GM12878 (cell line): ENCODE measurements around the gene PLPPR2.

Source experiments
- CTCF ChIP-seq, 3 experiments: IDR thresholded peaks in 2 of 3; conservative IDR thresholded peaks in 1 of 3; 2 replicates each; pipeline ENCODE4 v1.5.1; 2011; ENCODE audit warnings: low read depth in 3 of 3, low read length in 3 of 3, mild to moderate bottlenecking in 3 of 3, control low read depth in 2 of 3, moderate library complexity in 2 of 3, inconsistent platforms in 1 of 3, mixed read lengths in 1 of 3; ENCODE audit not compliant: control insufficient read depth in 2 of 3, insufficient read depth in 1 of 3; ENCODE audit errors: extremely low read depth in 1 of 3
- EP300 ChIP-seq, 2 experiments: fragments of 150-350 bp in 1 of 2; IDR thresholded peaks; 2 replicates each; pipeline ENCODE4 v1.6.1; 2011 to 2012; ENCODE audit warnings: low read depth in 2 of 2, low read length in 2 of 2, borderline replicate concordance in 1 of 2, improper control_type of control experiment in 1 of 2, inconsistent platforms in 1 of 2; ENCODE audit not compliant: control insufficient read depth in 1 of 2
- NR2C2 ChIP-seq: IDR thresholded peaks from 2 replicates; pipeline ENCODE4 v1.6.1; 2011; ENCODE audit warnings: borderline replicate concordance, low read depth; ENCODE audit not compliant: control insufficient read depth, insufficient read length
- POLR2A ChIP-seq: IDR thresholded peaks from 2 replicates; pipeline ENCODE4 v1.6.1; 2011; ENCODE audit warnings: low read depth, mild to moderate bottlenecking, low read length
- POLR2AphosphoS2 ChIP-seq: IDR thresholded peaks from 2 replicates; pipeline ENCODE4 v1.6.1; 2011; ENCODE audit warnings: low read depth, mild to moderate bottlenecking, low read length, improper control_type of control experiment, moderate library complexity
- POLR2AphosphoS5 ChIP-seq: IDR thresholded peaks from 2 replicates; pipeline ENCODE4 v1.6.1; 2011; ENCODE audit warnings: mild to moderate bottlenecking, low read length, inconsistent platforms
- RELA ChIP-seq: fragments of 450-650 bp; IDR thresholded peaks from 2 replicates; pipeline ENCODE4 v1.8.0; 2014; ENCODE audit warnings: borderline replicate concordance; ENCODE audit not compliant: partially characterized antibody
- ZBTB33 ChIP-seq: fragments of 450-650 bp; IDR thresholded peaks from 2 replicates; pipeline ENCODE4 v1.6.1; 2017; ENCODE audit warnings: mild to moderate bottlenecking
- TF ChIP-seq, protein P1 (sequence below): fragments of 150-350 bp; IDR thresholded peaks from 2 replicates; pipeline ENCODE4 v1.6.1; 2016; ENCODE audit warnings: low read depth, low read length

DNA sequence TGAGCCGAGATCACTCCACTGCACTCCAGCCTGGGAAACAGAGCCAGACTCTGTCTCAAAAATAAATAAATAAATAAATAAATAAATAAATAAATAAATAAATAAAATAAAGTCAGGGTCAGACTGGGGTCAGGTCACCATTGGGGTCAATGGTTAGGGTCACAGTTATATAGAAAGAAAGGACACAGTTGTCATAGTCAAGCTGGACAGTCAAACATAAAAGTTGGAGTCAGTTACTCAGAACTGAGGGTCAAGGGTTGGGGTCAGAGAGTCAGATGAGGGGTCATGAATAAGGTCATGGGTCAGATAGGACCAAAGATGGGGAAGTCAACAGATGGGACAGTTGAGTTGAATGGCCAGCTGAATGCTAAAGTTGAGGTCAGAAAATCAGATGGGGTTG lies 45.6 kb downstream of the PLPPR2 start:
- TF ChIP-seq POLR2AphosphoS5 (no peak), RELA (no peak), EP300 (IDR thresholded peaks at IDR 0.05; ENCODE audit: borderline replicate concordance in 1 of 2, control insufficient read depth in 1 of 2, low read depth in 2 of 2, low read length in 2 of 2) (no peak), NR2C2 (no peak), CTCF (IDR thresholded peaks at IDR 0.05 in 2 of 3, conservative IDR thresholded peaks at IDR 0.05 in 1 of 3; ENCODE audit: control insufficient read depth in 2 of 3, extremely low read depth in 1 of 3, insufficient read depth in 1 of 3, low read depth in 3 of 3, low read length in 3 of 3) (no peak), ZBTB33 (no peak), POLR2AphosphoS2 (no peak), POLR2A (no peak)
- TF ChIP-seq, protein P1, sequence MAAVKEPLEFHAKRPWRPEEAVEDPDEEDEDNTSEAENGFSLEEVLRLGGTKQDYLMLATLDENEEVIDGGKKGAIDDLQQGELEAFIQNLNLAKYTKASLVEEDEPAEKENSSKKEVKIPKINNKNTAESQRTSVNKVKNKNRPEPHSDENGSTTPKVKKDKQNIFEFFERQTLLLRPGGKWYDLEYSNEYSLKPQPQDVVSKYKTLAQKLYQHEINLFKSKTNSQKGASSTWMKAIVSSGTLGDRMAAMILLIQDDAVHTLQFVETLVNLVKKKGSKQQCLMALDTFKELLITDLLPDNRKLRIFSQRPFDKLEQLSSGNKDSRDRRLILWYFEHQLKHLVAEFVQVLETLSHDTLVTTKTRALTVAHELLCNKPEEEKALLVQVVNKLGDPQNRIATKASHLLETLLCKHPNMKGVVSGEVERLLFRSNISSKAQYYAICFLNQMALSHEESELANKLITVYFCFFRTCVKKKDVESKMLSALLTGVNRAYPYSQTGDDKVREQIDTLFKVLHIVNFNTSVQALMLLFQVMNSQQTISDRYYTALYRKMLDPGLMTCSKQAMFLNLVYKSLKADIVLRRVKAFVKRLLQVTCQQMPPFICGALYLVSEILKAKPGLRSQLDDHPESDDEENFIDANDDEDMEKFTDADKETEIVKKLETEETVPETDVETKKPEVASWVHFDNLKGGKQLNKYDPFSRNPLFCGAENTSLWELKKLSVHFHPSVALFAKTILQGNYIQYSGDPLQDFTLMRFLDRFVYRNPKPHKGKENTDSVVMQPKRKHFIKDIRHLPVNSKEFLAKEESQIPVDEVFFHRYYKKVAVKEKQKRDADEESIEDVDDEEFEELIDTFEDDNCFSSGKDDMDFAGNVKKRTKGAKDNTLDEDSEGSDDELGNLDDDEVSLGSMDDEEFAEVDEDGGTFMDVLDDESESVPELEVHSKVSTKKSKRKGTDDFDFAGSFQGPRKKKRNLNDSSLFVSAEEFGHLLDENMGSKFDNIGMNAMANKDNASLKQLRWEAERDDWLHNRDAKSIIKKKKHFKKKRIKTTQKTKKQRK: no peak
